HCT116 (cell line): ENCODE measurements around the gene KRT74.

Experiments used
- ATF3 ChIP-seq: IDR thresholded peaks from 2 replicates; pipeline ENCODE4 v1.6.1; 2012
- CTCF ChIP-seq, 3 experiments: fragments of 200-600 bp in 1 of 3; sonication (generic) in 1 of 3; IDR thresholded peaks in 2 of 3; conservative IDR thresholded peaks in 1 of 3; 2 replicates each; pipeline ENCODE4 v1.5.1; 2012 to 2017; ENCODE audit warnings: low read depth in 2 of 3, low read length in 2 of 3, antibody characterized with exemption in 1 of 3, borderline replicate concordance in 1 of 3, control low read depth in 1 of 3, mild to moderate bottlenecking in 1 of 3, mixed read lengths in 1 of 3, mixed run types in 1 of 3, moderate library complexity in 1 of 3; ENCODE audit not compliant: insufficient read depth in 1 of 3
- ELF1 ChIP-seq: IDR thresholded peaks from 2 replicates; pipeline ENCODE4 v1.6.1; 2012; ENCODE audit warnings: low read depth, borderline replicate concordance
- EZH2 ChIP-seq: fragments of 200-600 bp; sonication (generic); IDR thresholded peaks from 2 replicates; pipeline ENCODE4 v1.6.1; 2017; ENCODE audit warnings: antibody characterized with exemption, mixed run types
- MAX ChIP-seq: IDR thresholded peaks from 2 replicates; pipeline ENCODE4 v1.6.1; 2012
- POLR2A ChIP-seq: IDR thresholded peaks from 2 replicates; pipeline ENCODE4 v1.7.0; 2011; ENCODE audit warnings: borderline replicate concordance; ENCODE audit not compliant: insufficient read depth, insufficient read length; ENCODE audit errors: extremely low read depth
- POLR2AphosphoS5 ChIP-seq: IDR thresholded peaks from 2 replicates; pipeline ENCODE4 v1.6.1; 2011; ENCODE audit warnings: mild to moderate bottlenecking, low read depth, low read length, moderate library complexity
- RAD21 ChIP-seq: IDR thresholded peaks from 2 replicates; pipeline ENCODE4 v1.6.1; 2012; ENCODE audit warnings: low read depth, mild to moderate bottlenecking
- REST ChIP-seq: IDR thresholded peaks from 2 replicates; pipeline ENCODE4 v1.6.1; 2012; ENCODE audit warnings: low read depth
- SRF ChIP-seq: IDR thresholded peaks from 2 replicates; pipeline ENCODE4 v1.6.1; 2012; ENCODE audit warnings: low read depth
- YY1 ChIP-seq: IDR thresholded peaks from 2 replicates; pipeline ENCODE4 v1.6.1; 2011; ENCODE audit warnings: low read length, low read depth, moderate library complexity, mild to moderate bottlenecking; ENCODE audit not compliant: insufficient replicate concordance; ENCODE audit errors: extremely low read depth
- ZNF274 ChIP-seq: fragments of 200-500 bp; sonication (Bioruptor generic); IDR thresholded peaks from 2 replicates; pipeline ENCODE4 v1.6.1; 2014; ENCODE audit warnings: mild to moderate bottlenecking, low read depth, low read length, inconsistent platforms

GRCh38 chr12:52524241-52524897 is 49.3 kb downstream of the KRT74 start:
- TF ChIP-seq CTCF (IDR thresholded peaks at IDR 0.05 in 2 of 3, conservative IDR thresholded peaks at IDR 0.05 in 1 of 3; ENCODE audit: borderline replicate concordance in 1 of 3, insufficient read depth in 1 of 3, low read depth in 2 of 3, low read length in 2 of 3) (no peak), EZH2 (no peak), POLR2AphosphoS5 (no peak), YY1 (no peak), REST (no peak), ELF1 (no peak), POLR2A (no peak), ZNF274 (no peak), SRF (no peak), MAX (no peak), RAD21 (no peak), ATF3 (no peak)
